ENCODE measurements around the gene RALGAPA1.

DNA sequence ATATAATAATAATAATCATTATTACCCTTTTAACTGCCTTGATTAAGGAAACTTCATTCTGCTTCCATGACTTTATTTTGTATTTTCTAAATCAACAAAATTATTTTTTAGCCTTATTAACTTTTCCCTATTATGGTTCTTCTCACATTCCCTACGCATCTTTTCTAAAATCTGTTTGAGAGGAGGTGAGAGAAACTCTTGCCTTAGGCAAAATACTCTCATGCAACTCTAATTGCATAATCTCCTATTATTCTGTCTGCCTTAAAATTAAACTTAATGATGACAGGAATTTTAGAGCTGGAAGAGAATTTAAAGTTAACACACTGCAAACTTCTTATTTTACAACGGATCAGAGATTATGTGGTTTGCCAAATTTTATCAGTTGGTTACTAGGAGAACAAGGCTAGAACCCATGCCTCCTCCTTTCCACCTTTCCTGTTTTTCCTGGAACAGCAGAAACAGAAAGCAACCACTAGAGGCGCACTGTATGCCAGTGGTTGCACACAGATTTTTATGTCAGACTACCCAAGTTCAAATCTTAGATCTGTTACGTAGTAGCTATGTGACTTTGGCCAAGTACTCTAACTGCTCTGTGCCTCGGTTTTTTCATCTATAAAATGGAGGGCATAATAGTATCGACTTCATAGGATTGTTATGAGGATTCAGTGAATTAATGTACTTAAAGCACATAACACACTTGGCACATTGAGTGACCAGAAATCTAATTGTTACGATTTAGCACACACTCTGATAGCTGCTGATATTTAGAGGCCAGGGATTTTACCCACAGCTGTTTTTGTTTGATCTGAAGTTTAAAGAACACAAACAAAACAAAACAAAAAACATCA is 12.7 kb upstream of the RALGAPA1 start:
- no peak for TF ChIP-seq TAF1 (IDR thresholded peaks at IDR 0.05; ENCODE audit: borderline replicate concordance, insufficient read depth, low read length)
- TF ChIP-seq POLR2AphosphoS5 (IDR thresholded peaks at IDR 0.05; ENCODE audit: low read depth, low read length), result no peak
- no peak for TF ChIP-seq REST (IDR thresholded peaks at IDR 0.05; ENCODE audit: insufficient read depth in 1 of 2, low read depth in 2 of 2, low read length in 2 of 2)
- TF ChIP-seq SIN3A (IDR thresholded peaks at IDR 0.05; ENCODE audit: borderline replicate concordance, insufficient read depth, low read length), result no peak

Measured in PFSK-1 (cell line).